Ovary (tissue), 3 donors: ENCODE results near the gene PRPF8.

ENCODE experiments used
- CTCF ChIP-seq, 3 donors: fragments of 450-650 bp in 2 of 3; fragments of 200-600 bp in 1 of 3; IDR thresholded peaks; one replicate each; pipeline versions ENCODE4 v1.5.1 to v1.8.0; 2016 to 2022; ENCODE audit warnings: antibody characterized with exemption in 3 of 3, mild to moderate bottlenecking in 1 of 3
- EP300 ChIP-seq: sonication (generic); formaldehyde crosslinking; IDR thresholded peaks from one replicate; pipeline ENCODE4 v1.6.1; 2017; ENCODE audit warnings: antibody characterized with exemption
- POLR2A ChIP-seq: fragments of 450-650 bp; IDR thresholded peaks from one replicate; pipeline ENCODE4 v1.6.1; 2017; ENCODE audit warnings: antibody characterized with exemption, mild to moderate bottlenecking, moderate library complexity
- donor health status: DM: no; HTN: no; CAD: no.

- TF ChIP-seq EP300 = no peak
- no peak for TF ChIP-seq CTCF (IDR thresholded peaks at IDR 0.05)
- no peak for TF ChIP-seq POLR2A
Observed at GRCh38 chr17:1623057-1623630, 61.5 kb downstream of the PRPF8 start.
